SH-SY5Y (cell line): ENCODE data around the gene MLF1.

ENCODE experiments used
- GATA2 ChIP-seq: IDR thresholded peaks from 2 replicates; pipeline ENCODE4 v1.6.1; 2011; ENCODE audit warnings: mild to moderate bottlenecking, low read depth, low read length
- GATA3 ChIP-seq: IDR thresholded peaks from 2 replicates; pipeline ENCODE4 v1.6.1; 2011; ENCODE audit warnings: low read depth, mild to moderate bottlenecking, low read length, moderate library complexity

GRCh38 chr3:158560979-158561378 lies 10.0 kb upstream of the MLF1 start:
- TF ChIP-seq GATA2, result no peak
- TF ChIP-seq GATA3, result no peak
